GM21723 (cell line): ENCODE data around the gene LDLR.
"Not testable (repeated sequence)": the region's sequence is repeated elsewhere in the genome, so short reads cannot be mapped to it uniquely, and the experiment has no call there.

Source experiments
- ATAC-seq: cut with Tn5 transposase; IDR thresholded peaks from one replicate; pipeline ENCODE4 v1.9.1; 2021; ENCODE audit warnings: mild to moderate bottlenecking, moderate library complexity; ENCODE audit not compliant: unreplicated experiment

Gene LDLR

GRCh38 chr19:11169896-11170678 lies 80.8 kb downstream of the LDLR start:
- no peak for ATAC-seq

- ATAC-seq = no peak
Measured at GRCh38 chr19:11171144-11171543, 81.9 kb downstream of the LDLR start.

GRCh38 chr19:11172576-11172975 lies 83.3 kb downstream of the LDLR start:
- no peak for ATAC-seq

- ATAC-seq = no peak
Measured at GRCh38 chr19:11173516-11174155, 84.4 kb downstream of the LDLR start.

- ATAC-seq = no peak
Measured at GRCh38 chr19:11174336-11174735, 85.1 kb downstream of the LDLR start.

GRCh38 chr19:11175920-11176319 lies 86.7 kb downstream of the LDLR start:
- no peak for ATAC-seq

- ATAC-seq = no peak
Measured at GRCh38 chr19:11176466-11177193, 87.4 kb downstream of the LDLR start.

GRCh38 chr19:11177592-11177991 lies 88.3 kb downstream of the LDLR start:
- no peak for ATAC-seq

- ATAC-seq = not testable (repeated sequence)
Measured at GRCh38 chr19:11179145-11179465, 89.8 kb downstream of the LDLR start.

- ATAC-seq = peak; percentile 70
Measured at GRCh38 chr19:11179716-11180297, 90.5 kb downstream of the LDLR start.

- no peak for ATAC-seq
Measured at GRCh38 chr19:11180346-11180745, 91.1 kb downstream of the LDLR start.

- not testable (repeated sequence) for ATAC-seq
Measured at GRCh38 chr19:11180975-11181374, 91.7 kb downstream of the LDLR start.

GRCh38 chr19:11181488-11181887 lies 92.2 kb downstream of the LDLR start:
- ATAC-seq = no peak
